NT2/D1 (cell line): ENCODE results near the gene GAS7.

ENCODE experiments used
- YY1 ChIP-seq: IDR thresholded peaks from 2 replicates; pipeline ENCODE4 v1.6.1; 2011; ENCODE audit not compliant: insufficient read length, insufficient read depth
- ZNF274 ChIP-seq: IDR thresholded peaks from 2 replicates; pipeline ENCODE4 v1.6.1; 2011; ENCODE audit warnings: mild to moderate bottlenecking, low read depth, low read length

DNA sequence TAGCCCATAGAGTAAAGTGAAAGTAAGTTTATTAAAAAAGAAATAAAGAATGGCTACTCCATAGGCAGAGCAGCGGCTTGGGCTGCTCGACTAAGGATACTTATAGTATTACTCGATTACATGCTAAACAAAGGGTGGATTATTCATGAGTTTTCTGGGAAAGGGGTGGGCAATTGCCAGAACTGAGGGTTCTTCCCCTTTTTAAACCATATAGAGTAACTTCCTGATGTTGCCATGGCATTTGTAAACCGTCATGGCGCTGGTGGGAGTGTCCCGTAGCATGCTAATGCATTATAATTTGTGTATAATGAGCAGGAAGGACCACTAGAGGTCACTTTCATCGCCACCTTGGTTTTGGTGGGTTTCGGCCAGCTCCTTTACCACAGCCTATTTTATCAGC, 13.3 kb upstream of the GAS7 start:
- TF ChIP-seq YY1 (no peak), ZNF274 (no peak)
